Activated CD8-positive, alpha-beta T cell treated with anti-CD3 and anti-CD28 coated beads for 36 hours (primary cell): ENCODE results near the gene TMEM178A. TPM values are rescaled to one million over a fixed set of nuclear protein-coding genes. Genes with fewer than 3 reads are reported as not detected.

Experiments used
- ATAC-seq: fragments of 200-7000 bp; cut with Tn5 transposase; one replicate; pipeline ENCODE4 v1.10.0; 2021; ENCODE audit warnings: mild to moderate bottlenecking, moderate library complexity
- CTCF ChIA-PET: fragments of 350-600 bp; sonication (Branson Sonifier 250); formaldehyde crosslinking; loops from one replicate; lab custom pipeline; 2021; ENCODE audit warnings: antibody characterized with exemption; lab: Charles Lee
- POLR2A ChIA-PET: fragments of 350-600 bp; sonication (Branson Sonifier 250); formaldehyde crosslinking; loops from one replicate; lab custom pipeline; 2021; ENCODE audit warnings: antibody characterized with exemption; lab: Charles Lee
- DNase-seq: peaks from one replicate; pipeline ENCODE4 v3.0.0-alpha.2; 2020
- H3K27ac Mint-ChIP-seq: one replicate; pipeline ENCODE4 v1.8.0; 2021; ENCODE audit warnings: mild to moderate bottlenecking, mixed read lengths
- H3K27me3 Mint-ChIP-seq: one replicate; pipeline ENCODE4 v1.8.0; 2021; ENCODE audit warnings: mixed read lengths
- H3K36me3 Mint-ChIP-seq: one replicate; pipeline ENCODE4 v1.8.0; 2021; ENCODE audit warnings: low read depth, mixed read lengths
- H3K4me1 Mint-ChIP-seq: one replicate; pipeline ENCODE4 v1.8.0; 2021; ENCODE audit warnings: low read depth, mixed read lengths
- H3K4me3 Mint-ChIP-seq: one replicate; pipeline ENCODE4 v1.8.0; 2021; ENCODE audit warnings: mild to moderate bottlenecking, moderate library complexity, mixed read lengths
- H3K9me3 Mint-ChIP-seq: one replicate; pipeline ENCODE4 v1.8.0; 2021; ENCODE audit warnings: mixed read lengths
- intact Hi-C: fragments of 100-400 bp; cut with micrococcal nuclease; formaldehyde crosslinking; loops from one replicate; pipeline ENCODE4 v1.10.0; 2022
- total RNA-seq, 2 experiments: library from RNA; stranded (reverse); gene quantifications; one replicate each; pipeline ENCODE4 v1.2.3, GENCODE V29; 2021
- TF ChIP-seq, protein P1 (sequence below): fragments of 200-600 bp; IDR thresholded peaks from one replicate; pipeline ENCODE4 v1.8.0; 2022; ENCODE audit warnings: antibody characterized with exemption, mild to moderate bottlenecking

TMEM178A gene
- total RNA-seq, 2 experiments from 2014 or later, result 0.23 to 0.31 TPM

DNA sequence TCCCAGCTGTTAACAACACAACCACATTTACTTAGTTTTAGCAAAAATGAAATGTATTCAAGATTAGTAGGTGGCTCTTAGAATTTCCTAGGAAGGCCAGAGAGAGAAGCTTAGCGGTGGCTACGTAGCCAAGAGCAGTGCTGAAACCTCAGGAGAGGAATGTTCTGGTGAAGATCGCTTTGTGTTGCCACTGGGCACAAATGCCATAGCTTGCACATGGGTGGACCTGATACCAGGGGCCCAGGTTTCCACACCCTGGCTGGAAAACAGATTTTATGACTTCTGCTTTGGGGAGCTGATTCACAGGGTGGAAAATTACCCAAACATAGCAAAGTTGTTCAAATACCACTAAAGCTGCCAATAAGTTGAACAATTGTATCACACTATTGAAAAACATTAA is 69.9 kb downstream of the TMEM178A start:
- POLR2A ChIA-PET, result no interaction called here
- Mint-ChIP-seq H3K27me3 (no peaks in the 10 kb centered on the region), H3K4me1 (peaks cover 10% of the 10 kb centered on the region), H3K27ac (no peak overlapping the region), H3K36me3 (peaks cover 63% of the 10 kb centered on the region), H3K4me3 (no peak overlapping the region), H3K9me3 (no peaks in the 10 kb centered on the region)
- intact Hi-C loops, result no loop called here
- no peak for ATAC-seq
- TF ChIP-seq, protein P1, sequence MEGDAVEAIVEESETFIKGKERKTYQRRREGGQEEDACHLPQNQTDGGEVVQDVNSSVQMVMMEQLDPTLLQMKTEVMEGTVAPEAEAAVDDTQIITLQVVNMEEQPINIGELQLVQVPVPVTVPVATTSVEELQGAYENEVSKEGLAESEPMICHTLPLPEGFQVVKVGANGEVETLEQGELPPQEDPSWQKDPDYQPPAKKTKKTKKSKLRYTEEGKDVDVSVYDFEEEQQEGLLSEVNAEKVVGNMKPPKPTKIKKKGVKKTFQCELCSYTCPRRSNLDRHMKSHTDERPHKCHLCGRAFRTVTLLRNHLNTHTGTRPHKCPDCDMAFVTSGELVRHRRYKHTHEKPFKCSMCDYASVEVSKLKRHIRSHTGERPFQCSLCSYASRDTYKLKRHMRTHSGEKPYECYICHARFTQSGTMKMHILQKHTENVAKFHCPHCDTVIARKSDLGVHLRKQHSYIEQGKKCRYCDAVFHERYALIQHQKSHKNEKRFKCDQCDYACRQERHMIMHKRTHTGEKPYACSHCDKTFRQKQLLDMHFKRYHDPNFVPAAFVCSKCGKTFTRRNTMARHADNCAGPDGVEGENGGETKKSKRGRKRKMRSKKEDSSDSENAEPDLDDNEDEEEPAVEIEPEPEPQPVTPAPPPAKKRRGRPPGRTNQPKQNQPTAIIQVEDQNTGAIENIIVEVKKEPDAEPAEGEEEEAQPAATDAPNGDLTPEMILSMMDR, result no peak
- DNase-seq, result no peak
- CTCF ChIA-PET, result no interaction called here

DNA sequence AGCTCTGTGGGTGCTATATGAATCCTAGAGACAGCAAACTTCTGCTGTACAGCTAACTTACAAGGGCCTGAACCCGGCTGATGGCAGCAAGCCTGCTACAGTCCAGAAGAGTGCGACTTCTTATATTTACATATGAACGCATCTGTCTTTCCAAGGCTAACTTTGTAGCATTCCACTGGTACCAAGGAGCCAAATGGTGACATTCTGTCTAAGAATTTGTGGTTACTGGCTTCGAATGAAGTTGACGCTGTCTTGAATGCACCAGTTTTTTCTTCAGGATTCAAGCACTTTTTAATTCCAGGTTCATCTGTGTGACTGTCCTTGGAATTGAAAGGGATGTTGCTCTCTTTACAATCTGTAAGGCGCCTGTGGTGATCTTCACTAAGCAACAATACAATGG is 70.9 kb downstream of the TMEM178A start:
- Mint-ChIP-seq H3K4me1 (peaks cover 10% of the 10 kb centered on the region), H3K27me3 (no peaks in the 10 kb centered on the region), H3K9me3 (no peaks in the 10 kb centered on the region), H3K4me3 (no peak overlapping the region), H3K36me3 (peaks cover 65% of the 10 kb centered on the region), H3K27ac (no peak overlapping the region)
- ChIA-PET POLR2A (no interaction called here), CTCF (no interaction called here)
- no peak for DNase-seq
- no peak for ATAC-seq
- intact Hi-C loops, result no loop called here
- TF ChIP-seq, protein P1, result no peak

DNA sequence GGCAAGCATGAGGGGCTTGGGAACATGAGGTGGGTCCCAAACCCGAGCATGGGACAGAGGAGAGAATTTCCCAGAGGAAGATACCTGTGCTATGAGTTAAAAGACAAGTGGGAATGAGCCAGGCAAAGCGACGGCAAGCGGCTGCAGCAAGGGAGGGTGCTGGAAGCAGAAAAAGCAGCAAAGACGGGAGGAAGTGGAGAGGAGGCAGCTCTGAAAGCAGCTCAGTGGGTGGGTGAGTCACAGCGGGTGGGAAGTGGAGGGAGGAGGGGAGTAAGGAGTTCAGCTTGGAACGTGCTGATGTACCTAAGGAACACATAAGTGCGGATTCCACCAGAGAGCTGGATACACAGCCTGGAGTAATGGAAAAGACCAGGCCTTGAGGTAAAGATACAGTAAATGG is 71.9 kb downstream of the TMEM178A start:
- intact Hi-C loops, result no loop called here
- CTCF ChIA-PET, result interaction anchor here (6.4 kb wide), 1 partner anchor 8 kb away, joined by 26 read pairs; no protein-coding TSS in a partner anchor

DNA sequence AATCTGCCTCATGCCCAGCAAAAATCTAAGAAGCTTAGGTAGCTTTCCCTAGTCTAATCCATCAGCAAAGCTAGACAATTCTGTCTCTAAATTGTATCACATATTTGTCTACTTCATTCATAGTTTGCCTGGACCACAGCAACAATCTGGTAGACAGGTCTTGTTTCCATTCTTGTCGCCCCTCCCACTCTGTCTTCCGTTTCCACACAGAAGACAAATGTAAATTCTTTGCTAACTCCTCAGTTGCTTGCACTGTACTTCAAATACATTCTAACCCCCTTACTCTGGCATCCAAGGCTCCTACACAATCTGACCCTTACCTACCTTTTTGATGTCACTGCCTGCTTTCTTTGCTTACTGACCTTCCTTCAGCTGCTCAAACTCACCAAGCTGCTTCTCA is 73.2 kb downstream of the TMEM178A start:
- POLR2A ChIA-PET, result no interaction called here
- TF ChIP-seq, protein P1, result no peak

More for the DNA sequence above, 71.9 kb downstream of the TMEM178A start:
- POLR2A ChIA-PET, result no interaction called here
- DNase-seq (no peak), ATAC-seq (no peak)
- H3K4me1 Mint-ChIP-seq, result peaks cover 10% of the 10 kb centered on the region
- no peak overlapping the region for H3K4me3 Mint-ChIP-seq
- TF ChIP-seq, protein P1, result no peak
- H3K36me3 Mint-ChIP-seq, result peaks cover 60% of the 10 kb centered on the region
- H3K9me3 Mint-ChIP-seq, result no peaks in the 10 kb centered on the region
- no peak overlapping the region for H3K27ac Mint-ChIP-seq
- no peaks in the 10 kb centered on the region for H3K27me3 Mint-ChIP-seq

GRCh38 chr2:39739386-39739785 is 73.7 kb downstream of the TMEM178A start:
- Mint-ChIP-seq H3K27me3 (no peaks in the 10 kb centered on the region), H3K9me3 (no peaks in the 10 kb centered on the region), H3K27ac (no peak overlapping the region), H3K36me3 (peaks cover 62% of the 10 kb centered on the region), H3K4me1 (peaks cover 10% of the 10 kb centered on the region), H3K4me3 (no peak overlapping the region)
- ATAC-seq (no peak), DNase-seq (no peak)
- POLR2A ChIA-PET, result no interaction called here
- TF ChIP-seq, protein P1, result no peak
- intact Hi-C loops, result no loop called here
- CTCF ChIA-PET, result interaction anchor here (6.4 kb wide), 1 partner anchor 10 kb away, joined by 26 read pairs; no protein-coding TSS in a partner anchor

More for the DNA sequence above, 73.2 kb downstream of the TMEM178A start:
- Mint-ChIP-seq H3K4me3 (no peak overlapping the region), H3K27me3 (no peaks in the 10 kb centered on the region), H3K9me3 (no peaks in the 10 kb centered on the region), H3K27ac (no peak overlapping the region), H3K36me3 (peaks cover 67% of the 10 kb centered on the region), H3K4me1 (peaks cover 10% of the 10 kb centered on the region)
- intact Hi-C loops, result no loop called here
- CTCF ChIA-PET, result interaction anchor here (6.4 kb wide), 1 partner anchor 9 kb away, joined by 26 read pairs; no protein-coding TSS in a partner anchor
- ATAC-seq, result no peak
- DNase-seq, result no peak
